B cell (primary cell): ENCODE results near the gene CNBP. TPM values are rescaled to one million over a fixed set of nuclear protein-coding genes. Genes with fewer than 3 reads are reported as not detected.

ENCODE experiments used
- ATAC-seq: fragments of 200-7000 bp; cut with Tn5 transposase; one replicate; pipeline ENCODE4 v1.10.0; 2021; ENCODE audit warnings: low read depth, mild to moderate bottlenecking, moderate number of reproducible peaks, moderate library complexity
- CTCF ChIA-PET: fragments of 350-600 bp; sonication (Branson Sonifier 250); formaldehyde crosslinking; loops from one replicate; lab custom pipeline; 2021; ENCODE audit warnings: antibody characterized with exemption, inconsistent platforms; lab: Charles Lee
- POLR2A ChIA-PET: fragments of 350-600 bp; sonication (Branson Sonifier 250); formaldehyde crosslinking; loops from one replicate; lab custom pipeline; 2021; ENCODE audit warnings: antibody characterized with exemption; lab: Charles Lee
- DNase-seq: peaks from one replicate; pipeline ENCODE4 v3.0.0; 2013
- H2AFZ ChIP-seq: 2 replicates; pipeline ENCODE4 v1.6.1; 2012; ENCODE audit warnings: mild to moderate bottlenecking, low read depth, low read length; ENCODE audit not compliant: insufficient read depth, poor library complexity, severe bottlenecking
- H3K27ac ChIP-seq, 2 donors: 1 replicate in 1 of 2; 2 replicates in 1 of 2; pipeline ENCODE4 v1.5.1; 2012 to 2013; ENCODE audit warnings: low read length in 2 of 2, mild to moderate bottlenecking in 2 of 2, moderate library complexity in 1 of 2
- H3K27me3 ChIP-seq, 4 experiments: fragments of 200-600 bp in 1 of 4; sonication (generic) in 1 of 4; replicated peaks in 1 of 4; 1 replicate in 2 of 4; 2 replicates in 2 of 4; pipeline versions ENCODE4 v1.6.1 to v1.7.0; 2013 to 2016; ENCODE audit warnings: low read length in 3 of 4, mild to moderate bottlenecking in 2 of 4, mixed read lengths in 1 of 4, moderate library complexity in 1 of 4; ENCODE audit not compliant: insufficient read depth in 4 of 4, control insufficient read depth in 3 of 4; ENCODE audit errors: control extremely low read depth in 1 of 4
- H3K36me3 ChIP-seq, 2 experiments: replicated peaks in 1 of 2; 1 replicate in 1 of 2; 2 replicates in 1 of 2; pipeline versions ENCODE4 v1.6.1 to v1.7.1; 2013; ENCODE audit warnings: low read length in 1 of 2; ENCODE audit not compliant: insufficient read depth in 2 of 2, control insufficient read depth in 1 of 2; ENCODE audit errors: control extremely low read depth in 1 of 2, extremely low read depth in 1 of 2
- H3K4me1 ChIP-seq, 2 donors: fragments of 200-600 bp in 1 of 2; sonication (generic) in 1 of 2; 1 replicate in 1 of 2; 2 replicates in 1 of 2; pipeline versions ENCODE4 v1.5.1 to v1.6.1; 2013 to 2017; ENCODE audit warnings: low read length in 2 of 2; ENCODE audit not compliant: control insufficient read depth in 2 of 2, insufficient read depth in 2 of 2
- H3K4me2 ChIP-seq: replicated peaks from 2 replicates; pipeline ENCODE3; 2012; ENCODE audit warnings: mild to moderate bottlenecking, low read depth, low read length; ENCODE audit not compliant: poor library complexity, severe bottlenecking
- H3K4me3 ChIP-seq, 5 experiments: fragments of 200-600 bp in 1 of 5; sonication (generic) in 1 of 5; 1 replicate in 3 of 5; 2 replicates in 2 of 5; pipeline versions ENCODE4 v1.5.1 to v1.7.0; 2011 to 2016; ENCODE audit warnings: low read length in 4 of 5, mild to moderate bottlenecking in 4 of 5, low read depth in 2 of 5, control low read depth in 1 of 5, moderate library complexity in 1 of 5; ENCODE audit not compliant: insufficient read depth in 1 of 5; ENCODE audit errors: control extremely low read depth in 1 of 5, extremely low read depth in 1 of 5
- H3K79me2 ChIP-seq: fragments of 200-600 bp; sonication (generic); one replicate; pipeline ENCODE4 v1.6.0; 2016; ENCODE audit warnings: low read length; ENCODE audit not compliant: control insufficient read depth, insufficient read depth
- H3K9ac ChIP-seq: fragments of 200-600 bp; sonication (generic); 2 replicates; pipeline ENCODE4 v1.6.1; 2017; ENCODE audit warnings: mild to moderate bottlenecking, low read length, moderate library complexity
- H3K9me3 ChIP-seq, 3 donors: one replicate each; pipeline versions ENCODE4 v1.6.1 to v1.7.1; 2013; ENCODE audit warnings: low read length in 2 of 3; ENCODE audit not compliant: control insufficient read depth in 2 of 3, insufficient read depth in 1 of 3; ENCODE audit errors: control extremely low read depth in 1 of 3
- H4K20me1 ChIP-seq: 2 replicates; pipeline ENCODE4 v1.6.0; 2012; ENCODE audit warnings: mild to moderate bottlenecking, low read length; ENCODE audit not compliant: insufficient read depth, control insufficient read depth, poor library complexity, severe bottlenecking
- H3K27ac Mint-ChIP-seq: one replicate; pipeline ENCODE4 v1.8.0; 2021; ENCODE audit warnings: mixed read lengths
- H3K27me3 Mint-ChIP-seq: one replicate; pipeline ENCODE4 v1.8.0; 2021; ENCODE audit warnings: mixed read lengths
- H3K4me1 Mint-ChIP-seq: one replicate; pipeline ENCODE4 v1.8.0; 2021; ENCODE audit warnings: mixed read lengths
- H3K4me3 Mint-ChIP-seq: one replicate; pipeline ENCODE4 v1.8.0; 2021; ENCODE audit warnings: mixed read lengths
- H3K9me3 Mint-ChIP-seq: one replicate; pipeline ENCODE4 v1.8.0; 2022; ENCODE audit warnings: mixed read lengths; ENCODE audit not compliant: insufficient read depth
- CTCF ChIP-seq: fragments of 200-600 bp; IDR thresholded peaks from one replicate; pipeline ENCODE4 v1.8.0; 2022; ENCODE audit warnings: antibody characterized with exemption, mild to moderate bottlenecking
- EZH2 ChIP-seq: IDR thresholded peaks from 2 replicates; pipeline ENCODE4 v1.6.1; 2012; ENCODE audit warnings: borderline replicate concordance, low read depth, mild to moderate bottlenecking, moderate library complexity, low read length; ENCODE audit not compliant: insufficient read depth, poor library complexity, severe bottlenecking
- WGBS: methylation state at CpG from one replicate; pipeline ENCODE4 v1.1.5; 2013; ENCODE audit warnings: missing lambda C conversion rate; ENCODE audit not compliant: insufficient coverage; 5-methylcytosine and 5-hydroxymethylcytosine counted together
- intact Hi-C: fragments of 100-400 bp; cut with micrococcal nuclease; formaldehyde crosslinking; loops from one replicate; pipeline ENCODE4 v1.10.0; 2022
- polyA plus RNA-seq: library from polyadenylated mRNA; depleted of rRNA; stranded (reverse); fragments of >200 nt; gene quantifications from 2 replicates; pipeline ENCODE4 v1.2.3, GENCODE V29; 2012
- total RNA-seq, 2 donors: library from RNA; stranded (reverse); fragments of 120-200 nt in 1 of 2; gene quantifications; 1 replicate in 1 of 2; 2 replicates in 1 of 2; pipeline versions ENCODE4 v1.2.3 to v1.2.4, GENCODE V29; 2013 to 2022

The CNBP gene
- total and polyA plus RNA-seq, 2 donors (not counting 1 experiment from before 2014, with no cell fraction given), result 167 to 304 TPM

- Mint-ChIP-seq H3K27ac (peak overlapping the region; percentile 99), H3K9me3 (no peaks in the 10 kb centered on the region), H3K4me1 (peaks cover 48% of the 10 kb centered on the region), H3K4me3 (peak overlapping the region; percentile 89), H3K27me3 (no peaks in the 10 kb centered on the region)
- WGBS, result 0% methylated on average over 16 of the region's 24 CpGs
- ChIA-PET CTCF (interaction anchor here (0.9 to 4.9 kb wide), 10 partner anchors 8 to 213 kb away, joined by 3 to 39 read pairs (median 4); partner anchors contain the start of gene COPG1), POLR2A (interaction anchor here (0.6 to 3.3 kb wide), 13 partner anchors 20 to 257 kb away, joined by 3 to 28 read pairs (median 4); partner anchors contain the start of genes IFT122, MBD4 and RAB43)
- peaks cover 0 to 15% of the 10 kb centered on the region in 2 experiments for H3K36me3 ChIP-seq
- H3K4me2 ChIP-seq, result peak overlapping the region; percentile 85
- DNase-seq (peak; percentile 27), ATAC-seq (no peak)
- peak overlapping the region; percentile 92 for H2AFZ ChIP-seq
- H3K9me3 ChIP-seq, result no peaks in the 10 kb centered on the region
- peak overlapping the region; percentile 71 to 100 (median 98) for H3K4me3 ChIP-seq
- H3K27ac ChIP-seq, result peak overlapping the region; percentile 88 to 92
- peaks cover 43% of the 10 kb centered on the region for H4K20me1 ChIP-seq
- peak overlapping the region; percentile 92 for H3K9ac ChIP-seq
- intact Hi-C loops, result loop anchor here (1.0 to 5.0 kb wide), 4 partner anchors 21 to 455 kb away; partner anchors contain the start of genes ACAD9, ISY1 and RAB7A
- H3K79me2 ChIP-seq, result peaks cover 91% of the 10 kb centered on the region
- TF ChIP-seq CTCF (no peak), EZH2 (no peak)
- H3K27me3 ChIP-seq, result no peaks in the 10 kb centered on the region
- peaks cover 35 to 55% of the 10 kb centered on the region in 2 donors for H3K4me1 ChIP-seq
Measured at GRCh38 chr3:129182390-129183185, 1.1 kb downstream of the CNBP start.
